Measurements from ENCODE around the gene NEDD4.
A peak's percentile ranks its signal among the peaks of the same experiment; 100 is the strongest.

The NEDD4 gene

GRCh38 chr15:56001471-56002078, 8.2 kb upstream of the NEDD4 start:
- TF ChIP-seq CTCF (IDR thresholded peaks at IDR 0.05): no peak
- no peaks in the 10 kb centered on the region for H3K36me3 ChIP-seq
- no peak overlapping the region for H3K4me3 ChIP-seq (ENCODE audit: low read depth in 1 of 2, low read length in 1 of 2)
- H3K4me1 ChIP-seq (ENCODE audit: control insufficient read depth in 1 of 2, insufficient read depth in 1 of 2, low read depth in 1 of 2, low read length in 1 of 2): no peaks in the 10 kb centered on the region
- H3K27ac ChIP-seq: no peak overlapping the region
- peaks cover 17% of the 10 kb centered on the region for H3K27me3 ChIP-seq
- H3K9me3 ChIP-seq: no peaks in the 10 kb centered on the region

- H3K4me3 ChIP-seq (ENCODE audit: low read depth in 1 of 2, low read length in 1 of 2): no peak overlapping the region
- H3K27me3 ChIP-seq: peaks cover 10% of the 10 kb centered on the region
- H3K9me3 ChIP-seq: no peaks in the 10 kb centered on the region
- no peaks in the 10 kb centered on the region for H3K4me1 ChIP-seq (ENCODE audit: control insufficient read depth in 1 of 2, insufficient read depth in 1 of 2, low read depth in 1 of 2, low read length in 1 of 2)
- no peak overlapping the region for H3K27ac ChIP-seq
- H3K36me3 ChIP-seq: no peaks in the 10 kb centered on the region
- TF ChIP-seq CTCF (IDR thresholded peaks at IDR 0.05): no peak
These were observed 6.2 kb upstream of the NEDD4 start for GRCh38 chr15:55999658-56000057.

GRCh38 chr15:55998478-55998877, 5.1 kb upstream of the NEDD4 start:
- H3K27ac ChIP-seq: no peak overlapping the region
- no peak for TF ChIP-seq CTCF (IDR thresholded peaks at IDR 0.05)
- H3K9me3 ChIP-seq: no peaks in the 10 kb centered on the region
- no peak overlapping the region for H3K4me3 ChIP-seq (ENCODE audit: low read depth in 1 of 2, low read length in 1 of 2)
- no peaks in the 10 kb centered on the region for H3K36me3 ChIP-seq
- peaks cover 13% of the 10 kb centered on the region for H3K27me3 ChIP-seq
- H3K4me1 ChIP-seq (ENCODE audit: control insufficient read depth in 1 of 2, insufficient read depth in 1 of 2, low read depth in 1 of 2, low read length in 1 of 2): peaks cover 5 to 6% of the 10 kb centered on the region in 2 experiments

- no peak for TF ChIP-seq CTCF (IDR thresholded peaks at IDR 0.05)
- Histone ChIP-seq H3K27ac (no peak overlapping the region), H3K9me3 (no peaks in the 10 kb centered on the region), H3K4me3 (ENCODE audit: low read depth in 1 of 2, low read length in 1 of 2) (peak overlapping the region; percentile 72 to 85), H3K4me1 (ENCODE audit: control insufficient read depth in 1 of 2, insufficient read depth in 1 of 2, low read depth in 1 of 2, low read length in 1 of 2) (peaks cover 31% of the 10 kb centered on the region in 2 experiments), H3K36me3 (no peaks in the 10 kb centered on the region), H3K27me3 (peaks cover 13% of the 10 kb centered on the region)
These were observed 570 bp upstream of the NEDD4 start for GRCh38 chr15:55993804-55994560.

GRCh38 chr15:55992769-55993110, 672 bp downstream of the NEDD4 start:
- Histone ChIP-seq H3K27ac (peak overlapping the region; percentile 74), H3K27me3 (peaks cover 13% of the 10 kb centered on the region), H3K4me1 (ENCODE audit: control insufficient read depth in 1 of 2, insufficient read depth in 1 of 2, low read depth in 1 of 2, low read length in 1 of 2) (peaks cover 31% of the 10 kb centered on the region in 2 experiments), H3K36me3 (no peaks in the 10 kb centered on the region), H3K9me3 (no peaks in the 10 kb centered on the region), H3K4me3 (ENCODE audit: low read depth in 1 of 2, low read length in 1 of 2) (peak overlapping the region; percentile 72 to 85)
- TF ChIP-seq CTCF (IDR thresholded peaks at IDR 0.05): no peak

Data from neutrophil (primary cell).